Activated CD8-positive, alpha-beta memory T cell treated with anti-CD3 and anti-CD28 coated beads for 4 hours (primary cell): ENCODE results near the gene CDC23.
"Not testable (repeated sequence)": the region's sequence is repeated elsewhere in the genome, so short reads cannot be mapped to it uniquely, and the experiment has no call there.

Experiments used
- DNase-seq, 2 donors: peaks; one replicate each; pipeline ENCODE4 v3.0.0-alpha.2; 2020; ENCODE audit warnings: low read depth in 2 of 2

CDC23 gene

GRCh38 chr5:138216799-138217198 lies 3.7 kb upstream of the CDC23 start:
- no peak for DNase-seq

GRCh38 chr5:138212828-138213160 lies 329 bp downstream of the CDC23 start:
- DNase-seq = no peak

- no peak for DNase-seq
Measured at GRCh38 chr5:138210985-138211384, 2.1 kb downstream of the CDC23 start.

GRCh38 chr5:138193859-138194258 lies 19.3 kb downstream of the CDC23 start:
- not testable (repeated sequence) for DNase-seq

- DNase-seq = no peak
Measured at GRCh38 chr5:138192826-138193225, 20.3 kb downstream of the CDC23 start.

- DNase-seq = no peak
Measured at GRCh38 chr5:138188626-138189025, 24.5 kb downstream of the CDC23 start.

GRCh38 chr5:138186002-138186447 lies 27.1 kb downstream of the CDC23 start:
- no peak for DNase-seq

- DNase-seq = no peak
Measured at GRCh38 chr5:138182808-138183207, 30.3 kb downstream of the CDC23 start.

- DNase-seq = no peak
Measured at GRCh38 chr5:138180841-138181240, 32.3 kb downstream of the CDC23 start.

GRCh38 chr5:138180183-138180782 lies 32.8 kb downstream of the CDC23 start:
- DNase-seq = no peak

- DNase-seq = no peak
Measured at GRCh38 chr5:138179277-138179857, 33.8 kb downstream of the CDC23 start.

GRCh38 chr5:138178516-138179276 lies 34.4 kb downstream of the CDC23 start, which contains the start of the genes BRD8 and KIF20A:
Gene BRD8 (minus strand): TSS chr5:138178630. CDS start chr5:138178614, 16 bp downstream.
Gene KIF20A (plus strand): TSS chr5:138179112. CDS start chr5:138179681, 569 bp downstream.
- peak; percentile 76 to 79 for DNase-seq

GRCh38 chr5:138177941-138178515 lies 35.1 kb downstream of the CDC23 start:
- no peak for DNase-seq

- no peak for DNase-seq
Measured at GRCh38 chr5:138170299-138170698, 42.8 kb downstream of the CDC23 start.

- DNase-seq = no peak
Measured at GRCh38 chr5:138169124-138169523, 44.0 kb downstream of the CDC23 start.

- DNase-seq = no peak
Measured at GRCh38 chr5:138163721-138164120, 49.4 kb downstream of the CDC23 start.

GRCh38 chr5:138160706-138161105 lies 52.4 kb downstream of the CDC23 start:
- no peak for DNase-seq

- no peak for DNase-seq
Measured at GRCh38 chr5:138159666-138160065, 53.5 kb downstream of the CDC23 start.

GRCh38 chr5:138157626-138158025 lies 55.5 kb downstream of the CDC23 start:
- DNase-seq = no peak

GRCh38 chr5:138155977-138156376 lies 57.1 kb downstream of the CDC23 start:
- not testable (repeated sequence) for DNase-seq

- no peak for DNase-seq
Measured at GRCh38 chr5:138149530-138149929, 63.6 kb downstream of the CDC23 start.

- DNase-seq = no peak
Measured at GRCh38 chr5:138148811-138149210, 64.3 kb downstream of the CDC23 start.

GRCh38 chr5:138143578-138143977 lies 69.5 kb downstream of the CDC23 start:
- DNase-seq = not testable (repeated sequence)
